Measurements from ENCODE around the gene PHKA2. TPM values are rescaled to one million over a fixed set of nuclear protein-coding genes. Genes with fewer than 3 reads are reported as not detected.

The PHKA2 gene
- polyA plus RNA-seq, 2 of the 4 experiments (the other 2 are of a cell fraction), result 16.1 to 21.2 TPM

DNA sequence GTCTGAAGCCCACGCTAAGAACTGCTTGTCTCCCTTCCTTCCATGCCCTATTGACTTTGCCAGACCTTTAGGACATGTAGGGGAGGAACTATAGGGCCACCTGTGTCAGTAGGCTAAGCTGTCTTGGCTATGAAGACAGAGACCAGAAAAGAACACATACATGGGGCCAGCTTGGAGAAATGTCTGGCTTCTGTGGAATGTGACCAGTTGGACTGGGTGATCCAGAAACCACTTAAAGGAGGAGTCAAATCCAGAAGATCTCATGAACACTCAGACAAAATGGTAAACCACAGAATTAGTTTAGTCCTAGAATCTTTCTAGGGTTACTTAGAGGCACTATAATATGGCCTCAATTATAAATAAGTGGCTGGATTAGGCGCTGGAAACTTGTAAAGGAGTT is 42.0 kb downstream of the PHKA2 start:
- TF ChIP-seq CBX8 (IDR thresholded peaks at IDR 0.05) (no peak), KDM5A (IDR thresholded peaks at IDR 0.05) (no peak), POLR2AphosphoS2 (conservative IDR thresholded peaks at IDR 0.05; ENCODE audit: low read length) (no peak), NR3C1 (IDR thresholded peaks at IDR 0.05) (no peak), HDAC2 (IDR thresholded peaks at IDR 0.05) (no peak), PHF8 (IDR thresholded peaks at IDR 0.05; ENCODE audit: borderline replicate concordance, low read depth) (no peak), HOXB13 (CRISPR knock-in tag; IDR thresholded peaks at IDR 0.05; ENCODE audit: low read depth) (no peak), CEBPB (IDR thresholded peaks at IDR 0.05) (no peak), JUN (IDR thresholded peaks at IDR 0.05) (no peak), ZFP36 (IDR thresholded peaks at IDR 0.05; ENCODE audit: borderline replicate concordance, partially characterized antibody) (no peak), EP300 (IDR thresholded peaks at IDR 0.05) (no peak), CBX2 (IDR thresholded peaks at IDR 0.05; ENCODE audit: borderline replicate concordance, low read depth) (no peak), ESRRA (IDR thresholded peaks at IDR 0.05; ENCODE audit: borderline replicate concordance, low read length) (no peak)
- TF ChIP-seq, protein P1, sequence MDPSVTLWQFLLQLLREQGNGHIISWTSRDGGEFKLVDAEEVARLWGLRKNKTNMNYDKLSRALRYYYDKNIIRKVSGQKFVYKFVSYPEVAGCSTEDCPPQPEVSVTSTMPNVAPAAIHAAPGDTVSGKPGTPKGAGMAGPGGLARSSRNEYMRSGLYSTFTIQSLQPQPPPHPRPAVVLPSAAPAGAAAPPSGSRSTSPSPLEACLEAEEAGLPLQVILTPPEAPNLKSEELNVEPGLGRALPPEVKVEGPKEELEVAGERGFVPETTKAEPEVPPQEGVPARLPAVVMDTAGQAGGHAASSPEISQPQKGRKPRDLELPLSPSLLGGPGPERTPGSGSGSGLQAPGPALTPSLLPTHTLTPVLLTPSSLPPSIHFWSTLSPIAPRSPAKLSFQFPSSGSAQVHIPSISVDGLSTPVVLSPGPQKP (IDR thresholded peaks at IDR 0.05; ENCODE audit: low read depth, low read length), result no peak
- TF ChIP-seq, protein P2, sequence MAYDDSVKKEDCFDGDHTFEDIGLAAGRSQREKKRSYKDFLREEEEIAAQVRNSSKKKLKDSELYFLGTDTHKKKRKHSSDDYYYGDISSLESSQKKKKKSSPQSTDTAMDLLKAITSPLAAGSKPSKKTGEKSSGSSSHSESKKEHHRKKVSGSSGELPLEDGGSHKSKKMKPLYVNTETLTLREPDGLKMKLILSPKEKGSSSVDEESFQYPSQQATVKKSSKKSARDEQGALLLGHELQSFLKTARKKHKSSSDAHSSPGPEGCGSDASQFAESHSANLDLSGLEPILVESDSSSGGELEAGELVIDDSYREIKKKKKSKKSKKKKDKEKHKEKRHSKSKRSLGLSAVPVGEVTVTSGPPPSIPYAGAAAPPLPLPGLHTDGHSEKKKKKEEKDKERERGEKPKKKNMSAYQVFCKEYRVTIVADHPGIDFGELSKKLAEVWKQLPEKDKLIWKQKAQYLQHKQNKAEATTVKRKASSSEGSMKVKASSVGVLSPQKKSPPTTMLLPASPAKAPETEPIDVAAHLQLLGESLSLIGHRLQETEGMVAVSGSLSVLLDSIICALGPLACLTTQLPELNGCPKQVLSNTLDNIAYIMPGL (CRISPR knock-in tag; IDR thresholded peaks at IDR 0.05; ENCODE audit: borderline replicate concordance), result no peak
- 100% methylated on average over 2 of the region's 2 CpGs for WGBS (ENCODE audit: missing lambda C conversion rate)
- no peak for ATAC-seq
- FAIRE-seq, result no peak
- H3K4me3 ChIP-seq, result no peak overlapping the region
- H3K9me3 ChIP-seq, result no peaks in the 10 kb centered on the region
- H3K4me2 ChIP-seq, result no peak overlapping the region
- POLR2A ChIA-PET, result no interaction called here
- CTCF ChIA-PET, result interaction anchor here (1.6 to 3.5 kb wide), 2 partner anchors 10 to 392 kb away, joined by 5 to 24 read pairs; no protein-coding TSS in a partner anchor
- no peak for DNase-seq (ENCODE audit: low read depth in 1 of 2, low spot score in 1 of 2)
- no peak overlapping the region for H3K27ac ChIP-seq
- no peaks in the 10 kb centered on the region for H3K4me1 ChIP-seq

DNA sequence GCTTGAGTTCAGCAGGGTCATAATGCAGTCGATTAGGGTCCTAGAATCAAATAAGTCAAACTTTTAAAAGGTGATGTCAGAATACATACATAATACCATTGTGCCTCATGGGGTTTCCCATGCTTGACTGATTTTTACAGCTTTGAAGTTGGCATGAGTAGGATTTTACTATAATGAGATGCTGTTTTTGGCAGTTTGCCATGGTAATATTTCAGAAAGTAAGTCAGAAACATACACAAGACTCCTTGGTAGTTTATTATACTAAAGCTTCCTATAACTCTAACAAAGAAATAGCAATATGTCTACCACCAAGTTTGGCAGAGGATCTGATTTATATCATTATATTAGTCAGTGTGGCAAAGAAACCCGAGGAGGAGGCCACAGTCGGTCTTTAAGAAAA is 45.2 kb downstream of the PHKA2 start:
- POLR2A ChIA-PET, result no interaction called here
- DNase-seq (ENCODE audit: low read depth in 1 of 2, low spot score in 1 of 2) (no peak), FAIRE-seq (peak; percentile 90), ATAC-seq (no peak)
- CTCF ChIA-PET, result interaction anchor here (0.9 to 3.1 kb wide), 3 partner anchors 17 to 395 kb away, joined by 3 to 13 read pairs (median 5); no protein-coding TSS in a partner anchor
- Histone ChIP-seq H3K9me3 (no peaks in the 10 kb centered on the region), H3K4me1 (no peaks in the 10 kb centered on the region), H3K27ac (no peak overlapping the region), H3K4me2 (no peak overlapping the region), H3K4me3 (no peak overlapping the region)
- TF ChIP-seq FOSL2 (IDR thresholded peaks at IDR 0.05), result no peak
- TF ChIP-seq FOSL2 (CRISPR knock-in tag; IDR thresholded peaks at IDR 0.05), result no peak
- TF ChIP-seq KDM5A (IDR thresholded peaks at IDR 0.05), result no peak
- no peak for TF ChIP-seq JUN (IDR thresholded peaks at IDR 0.05)
- no peak for TF ChIP-seq EP300 (IDR thresholded peaks at IDR 0.05)
- no peak for TF ChIP-seq ZC3H11A (IDR thresholded peaks at IDR 0.05)
- TF ChIP-seq, protein P3, sequence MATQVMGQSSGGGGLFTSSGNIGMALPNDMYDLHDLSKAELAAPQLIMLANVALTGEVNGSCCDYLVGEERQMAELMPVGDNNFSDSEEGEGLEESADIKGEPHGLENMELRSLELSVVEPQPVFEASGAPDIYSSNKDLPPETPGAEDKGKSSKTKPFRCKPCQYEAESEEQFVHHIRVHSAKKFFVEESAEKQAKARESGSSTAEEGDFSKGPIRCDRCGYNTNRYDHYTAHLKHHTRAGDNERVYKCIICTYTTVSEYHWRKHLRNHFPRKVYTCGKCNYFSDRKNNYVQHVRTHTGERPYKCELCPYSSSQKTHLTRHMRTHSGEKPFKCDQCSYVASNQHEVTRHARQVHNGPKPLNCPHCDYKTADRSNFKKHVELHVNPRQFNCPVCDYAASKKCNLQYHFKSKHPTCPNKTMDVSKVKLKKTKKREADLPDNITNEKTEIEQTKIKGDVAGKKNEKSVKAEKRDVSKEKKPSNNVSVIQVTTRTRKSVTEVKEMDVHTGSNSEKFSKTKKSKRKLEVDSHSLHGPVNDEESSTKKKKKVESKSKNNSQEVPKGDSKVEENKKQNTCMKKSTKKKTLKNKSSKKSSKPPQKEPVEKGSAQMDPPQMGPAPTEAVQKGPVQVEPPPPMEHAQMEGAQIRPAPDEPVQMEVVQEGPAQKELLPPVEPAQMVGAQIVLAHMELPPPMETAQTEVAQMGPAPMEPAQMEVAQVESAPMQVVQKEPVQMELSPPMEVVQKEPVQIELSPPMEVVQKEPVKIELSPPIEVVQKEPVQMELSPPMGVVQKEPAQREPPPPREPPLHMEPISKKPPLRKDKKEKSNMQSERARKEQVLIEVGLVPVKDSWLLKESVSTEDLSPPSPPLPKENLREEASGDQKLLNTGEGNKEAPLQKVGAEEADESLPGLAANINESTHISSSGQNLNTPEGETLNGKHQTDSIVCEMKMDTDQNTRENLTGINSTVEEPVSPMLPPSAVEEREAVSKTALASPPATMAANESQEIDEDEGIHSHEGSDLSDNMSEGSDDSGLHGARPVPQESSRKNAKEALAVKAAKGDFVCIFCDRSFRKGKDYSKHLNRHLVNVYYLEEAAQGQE (IDR thresholded peaks at IDR 0.05), result no peak
- no peak for TF ChIP-seq FOXS1 (CRISPR knock-in tag; IDR thresholded peaks at IDR 0.05)
- TF ChIP-seq, protein P4, sequence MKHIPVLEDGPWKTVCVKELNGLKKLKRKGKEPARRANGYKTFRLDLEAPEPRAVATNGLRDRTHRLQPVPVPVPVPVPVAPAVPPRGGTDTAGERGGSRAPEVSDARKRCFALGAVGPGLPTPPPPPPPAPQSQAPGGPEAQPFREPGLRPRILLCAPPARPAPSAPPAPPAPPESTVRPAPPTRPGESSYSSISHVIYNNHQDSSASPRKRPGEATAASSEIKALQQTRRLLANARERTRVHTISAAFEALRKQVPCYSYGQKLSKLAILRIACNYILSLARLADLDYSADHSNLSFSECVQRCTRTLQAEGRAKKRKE (CRISPR knock-in tag; IDR thresholded peaks at IDR 0.05; ENCODE audit: low read depth), result no peak
- TF ChIP-seq HDAC2 (IDR thresholded peaks at IDR 0.05), result no peak
- TF ChIP-seq, protein P5, sequence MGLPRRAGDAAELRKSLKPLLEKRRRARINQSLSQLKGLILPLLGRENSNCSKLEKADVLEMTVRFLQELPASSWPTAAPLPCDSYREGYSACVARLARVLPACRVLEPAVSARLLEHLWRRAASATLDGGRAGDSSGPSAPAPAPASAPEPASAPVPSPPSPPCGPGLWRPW (IDR thresholded peaks at IDR 0.05), result no peak
- TF ChIP-seq SMC3 (IDR thresholded peaks at IDR 0.05), result no peak
- TF ChIP-seq ESRRA (IDR thresholded peaks at IDR 0.05; ENCODE audit: borderline replicate concordance, low read length), result no peak
- no peak for TF ChIP-seq JUNB (IDR thresholded peaks at IDR 0.05)
- no peak for TF ChIP-seq CHD2 (IDR thresholded peaks at IDR 0.05; ENCODE audit: low read length, partially characterized antibody)
- TF ChIP-seq RNF2 (IDR thresholded peaks at IDR 0.05; ENCODE audit: borderline replicate concordance, low read depth), result no peak
- TF ChIP-seq, protein P6, sequence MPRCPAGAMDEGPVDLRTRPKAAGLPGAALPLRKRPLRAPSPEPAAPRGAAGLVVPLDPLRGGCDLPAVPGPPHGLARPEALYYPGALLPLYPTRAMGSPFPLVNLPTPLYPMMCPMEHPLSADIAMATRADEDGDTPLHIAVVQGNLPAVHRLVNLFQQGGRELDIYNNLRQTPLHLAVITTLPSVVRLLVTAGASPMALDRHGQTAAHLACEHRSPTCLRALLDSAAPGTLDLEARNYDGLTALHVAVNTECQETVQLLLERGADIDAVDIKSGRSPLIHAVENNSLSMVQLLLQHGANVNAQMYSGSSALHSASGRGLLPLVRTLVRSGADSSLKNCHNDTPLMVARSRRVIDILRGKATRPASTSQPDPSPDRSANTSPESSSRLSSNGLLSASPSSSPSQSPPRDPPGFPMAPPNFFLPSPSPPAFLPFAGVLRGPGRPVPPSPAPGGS (IDR thresholded peaks at IDR 0.05), result no peak
- no peak for TF ChIP-seq NPAS2 (CRISPR knock-in tag; IDR thresholded peaks at IDR 0.05; ENCODE audit: borderline replicate concordance)
- TF ChIP-seq POLR2AphosphoS2 (conservative IDR thresholded peaks at IDR 0.05; ENCODE audit: low read length), result no peak
- TF ChIP-seq BHLHE40 (IDR thresholded peaks at IDR 0.05; ENCODE audit: low read depth, low read length), result no peak
- WGBS (ENCODE audit: missing lambda C conversion rate), result 90% methylated on average over 3 of the region's 3 CpGs

Data from A549 (cell line).